Amniotic epithelial cell (primary cell): Measurements from ENCODE around the gene PIGH.
"Not testable (repeated sequence)": the region's sequence is repeated elsewhere in the genome, so short reads cannot be mapped to it uniquely, and the experiment has no call there.

Experiments
- DNase-seq: peaks from one replicate; pipeline ENCODE4 v3.0.0-alpha.2; 2010; ENCODE audit warnings: low read depth

PIGH gene

DNA sequence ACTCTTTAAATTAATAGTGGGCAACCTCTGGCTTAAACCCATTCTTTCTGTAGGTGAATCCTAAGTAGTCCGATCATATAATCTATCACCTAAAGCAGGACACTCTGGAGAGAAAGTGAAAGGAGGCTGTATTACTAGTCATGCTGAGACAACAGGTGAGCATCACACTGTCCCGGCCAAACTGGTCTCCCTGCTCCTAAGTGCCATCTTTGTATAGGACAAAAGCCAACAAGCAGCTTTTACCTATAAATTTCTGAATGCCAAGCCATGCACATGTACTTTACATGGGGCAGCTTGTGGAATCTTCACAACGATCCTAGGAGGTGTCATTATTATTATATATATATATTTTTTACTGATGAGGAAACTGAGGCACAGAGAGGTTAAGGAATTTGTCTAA lies 48.9 kb downstream of the PIGH start:
- no peak for DNase-seq

DNA sequence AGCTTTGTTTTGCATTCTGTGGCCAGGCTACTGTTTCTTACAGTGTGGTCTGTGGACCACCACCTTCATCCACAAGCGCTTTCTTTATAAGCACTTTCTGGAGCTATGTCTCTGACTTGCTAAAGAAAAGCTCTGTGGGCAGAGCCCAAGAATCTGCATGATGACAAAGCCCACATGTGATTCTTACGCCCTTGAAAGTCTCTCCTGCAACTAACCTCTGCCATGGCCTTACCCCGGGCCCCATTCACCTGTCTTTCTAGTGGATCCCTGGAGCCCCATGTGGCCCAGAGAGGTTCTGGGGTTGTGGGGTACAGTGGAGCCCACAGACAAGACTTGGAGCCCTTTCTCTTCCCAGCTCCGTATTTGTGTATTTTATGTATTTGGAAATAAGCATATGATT lies 50.3 kb downstream of the PIGH start:
- DNase-seq = no peak

DNA sequence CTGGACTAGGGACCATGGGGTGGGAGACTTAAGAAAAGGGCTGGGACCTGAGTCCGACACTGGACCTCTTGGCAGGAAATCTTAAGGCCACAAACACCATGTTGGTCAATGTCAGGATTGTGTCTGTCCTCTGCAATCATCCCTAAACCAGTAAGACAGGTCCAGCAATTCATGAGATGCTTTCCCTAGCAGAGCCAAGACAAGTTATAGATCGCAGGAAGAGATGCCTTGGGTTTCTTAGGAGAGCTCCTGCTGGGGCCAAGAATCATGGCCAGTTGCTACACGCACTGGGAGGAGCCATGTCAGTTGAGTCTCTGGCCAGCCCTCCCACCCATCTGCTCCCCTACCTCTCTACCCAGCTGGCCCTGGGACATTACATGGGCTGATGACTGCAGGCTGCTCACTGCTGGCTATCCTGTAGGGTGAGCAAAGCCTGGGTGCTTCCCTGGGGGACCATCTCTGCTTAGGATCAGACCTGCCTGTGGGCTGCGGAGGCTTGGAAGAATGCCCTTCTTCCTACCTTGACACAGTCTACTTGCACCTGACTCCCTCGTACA lies 52.8 kb downstream of the PIGH start:
- DNase-seq = no peak

DNA sequence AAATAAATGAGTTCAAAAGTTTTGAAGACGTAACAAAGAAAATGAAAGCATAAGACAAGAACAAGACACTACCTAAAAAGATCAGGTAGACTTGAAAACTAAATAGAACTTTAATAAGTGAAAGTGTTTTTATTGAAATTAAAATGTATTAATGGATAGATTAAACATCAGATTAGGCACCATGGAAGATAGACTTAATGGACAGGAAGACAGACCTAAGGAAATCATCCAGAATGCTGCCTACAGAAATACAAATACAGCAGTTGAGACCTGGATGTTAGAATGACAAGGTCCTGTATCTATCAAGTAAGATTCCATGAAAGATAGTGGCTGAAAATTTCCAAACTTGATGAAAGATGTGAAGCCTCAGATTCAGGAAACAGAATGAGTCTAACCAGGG lies 55.5 kb downstream of the PIGH start:
- DNase-seq = no peak

DNA sequence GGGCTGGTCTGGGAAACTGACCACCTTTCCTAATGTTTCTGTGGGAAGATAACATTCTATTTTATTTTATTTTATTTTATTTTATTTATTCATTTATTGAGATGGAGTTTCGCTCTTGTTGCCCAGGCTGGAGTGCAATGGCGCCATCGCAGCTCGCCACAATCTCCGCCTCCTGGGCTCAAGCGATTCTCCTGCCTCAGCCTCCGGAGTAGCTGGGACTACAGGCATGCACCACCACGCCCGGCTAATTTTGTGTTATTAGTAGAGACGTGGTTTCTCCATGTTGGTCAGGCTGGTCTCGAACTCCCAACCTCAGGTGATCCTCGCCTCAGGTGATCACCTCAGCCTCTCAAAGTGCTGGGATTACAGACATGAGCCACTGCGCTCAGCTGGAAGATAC lies 57.4 kb downstream of the PIGH start:
- not testable (repeated sequence) for DNase-seq

DNA sequence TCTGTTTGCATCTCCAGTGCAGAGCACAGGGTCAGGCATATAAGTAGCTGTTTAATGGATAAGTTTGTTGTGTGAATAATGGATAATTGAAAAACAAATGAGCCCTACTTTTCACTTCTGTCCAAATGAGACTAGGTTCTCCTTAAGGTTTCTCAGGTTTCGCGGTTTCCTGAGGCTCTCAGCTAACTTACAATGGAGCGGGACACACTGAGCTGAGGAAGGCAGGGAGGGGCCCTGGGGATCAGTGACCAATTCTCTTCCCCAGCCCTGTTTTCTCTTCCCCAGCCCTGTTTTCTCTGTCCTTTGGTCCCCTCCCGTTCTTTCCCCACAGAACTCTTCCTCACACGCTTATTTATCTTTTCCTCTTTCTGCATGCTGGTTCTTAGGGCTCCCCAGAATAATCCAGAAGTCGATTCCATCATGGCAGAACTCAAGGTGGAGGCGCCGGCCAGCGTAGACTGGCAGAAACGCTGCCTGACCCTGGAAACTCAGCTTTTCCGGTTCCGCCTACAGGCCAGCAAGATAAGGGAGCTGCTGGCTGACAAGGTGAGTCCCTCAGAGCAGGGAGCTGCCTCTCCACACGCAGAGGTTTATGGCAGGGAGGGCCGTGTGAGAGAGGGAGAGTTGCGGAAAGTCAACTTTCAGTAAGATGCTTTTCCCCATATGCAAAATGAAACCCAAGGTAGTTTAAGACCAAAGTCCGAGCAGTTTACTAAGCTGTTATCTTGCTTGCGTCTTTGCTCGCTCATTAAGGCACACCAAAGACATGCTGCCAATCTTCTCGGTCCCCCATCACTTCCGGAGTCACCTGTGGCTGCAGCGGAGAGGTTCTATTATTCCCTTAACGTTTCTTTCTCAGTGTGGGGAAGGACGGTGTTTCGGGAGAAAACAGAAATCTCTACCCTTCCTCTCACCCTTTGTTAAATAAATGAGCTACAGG lies 58.4 kb downstream of the PIGH start:
- no peak for DNase-seq
